Hypothalamus (tissue), 51 donors: Measurements from ENCODE around the gene INO80D.
"Not testable (repeated sequence)": the region's sequence is repeated elsewhere in the genome, so short reads cannot be mapped to it uniquely, and the experiment has no call there.

ENCODE experiments used
- DNase-seq, 51 donors: peaks; one replicate each; lab custom pipeline; 2025; lab: John Stamatoyannopoulos, UW

The INO80D gene

GRCh38 chr2:206084870-206085741, 868 bp downstream of the INO80D start:
- DNase-seq = peak in 37 of 51 donors; percentile 3 to 72 (median 51)

- DNase-seq = peak in 48 of 51 donors; percentile 4 to 69 (median 33)
Measured at GRCh38 chr2:206084439-206084869, 1.5 kb downstream of the INO80D start.

GRCh38 chr2:206083602-206084438, 2.2 kb downstream of the INO80D start:
- DNase-seq = peak in 5 of 51 donors; percentile 4 to 13 (median 7)

- no peak for DNase-seq
Measured at GRCh38 chr2:206082298-206082843, 3.6 kb downstream of the INO80D start.

GRCh38 chr2:206080927-206081326, 5.0 kb downstream of the INO80D start:
- DNase-seq = no peak

- no peak for DNase-seq
Measured at GRCh38 chr2:206079699-206080465, 6.1 kb downstream of the INO80D start.

- DNase-seq = not testable (repeated sequence)
Measured at GRCh38 chr2:206077879-206078278, 8.1 kb downstream of the INO80D start.

GRCh38 chr2:206075113-206075512, 10.9 kb downstream of the INO80D start:
- no peak for DNase-seq

- no peak for DNase-seq
Measured at GRCh38 chr2:206071807-206072206, 14.2 kb downstream of the INO80D start.

GRCh38 chr2:206069417-206069816, 16.6 kb downstream of the INO80D start:
- DNase-seq = no peak

- no peak for DNase-seq
Measured at GRCh38 chr2:206068207-206068606, 17.8 kb downstream of the INO80D start.

GRCh38 chr2:206064077-206064476, 21.9 kb downstream of the INO80D start:
- no peak for DNase-seq

- DNase-seq = no peak
Measured at GRCh38 chr2:206063635-206064034, 22.3 kb downstream of the INO80D start.

- DNase-seq = no peak
Measured at GRCh38 chr2:206062724-206063123, 23.2 kb downstream of the INO80D start.

- DNase-seq = no peak
Measured at GRCh38 chr2:206056286-206056685, 29.7 kb downstream of the INO80D start.

- no peak for DNase-seq
Measured at GRCh38 chr2:206054952-206055351, 31.0 kb downstream of the INO80D start.

- DNase-seq = no peak
Measured at GRCh38 chr2:206051912-206052311, 34.1 kb downstream of the INO80D start.

- DNase-seq = no peak
Measured at GRCh38 chr2:206049392-206049791, 36.6 kb downstream of the INO80D start.

GRCh38 chr2:206045251-206045650, 40.7 kb downstream of the INO80D start:
- DNase-seq = no peak

- no peak for DNase-seq
Measured at GRCh38 chr2:206040525-206040924, 45.4 kb downstream of the INO80D start.
